H9 (cell line): Measurements from ENCODE around the gene H2BW2. TPM values are rescaled to one million over a fixed set of nuclear protein-coding genes. Genes with fewer than 3 reads are reported as not detected.

Source experiments
- DNase-seq: peaks from one replicate; pipeline ENCODE4 v3.0.0-alpha.2; 2017
- H2AFZ ChIP-seq: one replicate; pipeline ENCODE4 v1.6.1; 2013; ENCODE audit warnings: mild to moderate bottlenecking, low read length, control low read depth, moderate library complexity
- H2AK5ac ChIP-seq: 2 replicates; pipeline ENCODE4 v1.6.1; 2013; ENCODE audit warnings: low read length, control low read depth, mixed read lengths; ENCODE audit not compliant: insufficient read length
- H2BK120ac ChIP-seq: one replicate; pipeline ENCODE4 v1.6.1; 2013; ENCODE audit warnings: low read depth, mild to moderate bottlenecking, low read length, control low read depth, inconsistent platforms; ENCODE audit not compliant: poor library complexity, severe bottlenecking
- H2BK12ac ChIP-seq: 2 replicates; pipeline ENCODE4 v1.6.1; 2013; ENCODE audit warnings: low read length, control low read depth, mixed read lengths, low read depth; ENCODE audit not compliant: insufficient read length
- H2BK15ac ChIP-seq: 2 replicates; pipeline ENCODE4 v1.6.1; 2013; ENCODE audit warnings: low read depth, low read length, control low read depth
- H2BK20ac ChIP-seq: one replicate; pipeline ENCODE4 v1.6.1; 2013; ENCODE audit warnings: low read depth, mild to moderate bottlenecking, low read length, control low read depth, inconsistent platforms; ENCODE audit not compliant: poor library complexity, severe bottlenecking
- H2BK5ac ChIP-seq: 2 replicates; pipeline ENCODE4 v1.6.1; 2013; ENCODE audit warnings: low read length, control low read depth, mixed read lengths; ENCODE audit not compliant: insufficient read length
- H3K14ac ChIP-seq: 2 replicates; pipeline ENCODE4 v1.6.1; 2013; ENCODE audit warnings: low read length, control low read depth; ENCODE audit not compliant: insufficient read depth
- H3K18ac ChIP-seq: 2 replicates; pipeline ENCODE4 v1.6.1; 2013; ENCODE audit warnings: low read depth, mild to moderate bottlenecking, mixed read lengths, low read length, control low read depth; ENCODE audit not compliant: insufficient read length
- H3K23ac ChIP-seq: 2 replicates; pipeline ENCODE4 v1.6.1; 2013; ENCODE audit warnings: low read length, control low read depth, mixed read lengths, low read depth; ENCODE audit not compliant: insufficient read length
- H3K23me2 ChIP-seq: 2 replicates; pipeline ENCODE4 v1.6.1; 2013; ENCODE audit warnings: low read depth, mild to moderate bottlenecking, mixed read lengths, low read length, control low read depth; ENCODE audit not compliant: insufficient read length, poor library complexity, severe bottlenecking
- H3K27ac ChIP-seq: 2 replicates; pipeline ENCODE4 v1.5.1; 2013; ENCODE audit warnings: low read length, control low read depth, mixed read lengths, low read depth; ENCODE audit not compliant: insufficient read length
- H3K27me3 ChIP-seq: 2 replicates; pipeline ENCODE4 v1.6.1; 2013; ENCODE audit warnings: low read length, control low read depth, inconsistent platforms; ENCODE audit not compliant: insufficient read depth
- H3K4ac ChIP-seq: 2 replicates; pipeline ENCODE4 v1.6.1; 2013; ENCODE audit warnings: low read depth, mild to moderate bottlenecking, control low read depth, inconsistent platforms, low read length, moderate library complexity
- H3K4me1 ChIP-seq: 2 replicates; pipeline ENCODE4 v1.6.1; 2013; ENCODE audit warnings: low read length, control low read depth, inconsistent platforms; ENCODE audit not compliant: insufficient read depth
- H3K4me2 ChIP-seq: 2 replicates; pipeline ENCODE4 v1.6.1; 2013; ENCODE audit warnings: low read length, control low read depth, mixed read lengths; ENCODE audit not compliant: insufficient read length, insufficient read depth
- H3K56ac ChIP-seq: 2 replicates; pipeline ENCODE4 v1.6.1; 2013; ENCODE audit warnings: low read depth, mild to moderate bottlenecking, mixed read lengths, low read length, control low read depth; ENCODE audit not compliant: insufficient read length
- H3K79me1 ChIP-seq: 2 replicates; pipeline ENCODE4 v1.6.1; 2013; ENCODE audit warnings: low read depth, mild to moderate bottlenecking, moderate library complexity, low read length, control low read depth, inconsistent platforms; ENCODE audit not compliant: insufficient read depth, poor library complexity, severe bottlenecking
- H3K79me2 ChIP-seq: 2 replicates; pipeline ENCODE4 v1.6.1; 2013; ENCODE audit warnings: low read length, control low read depth, inconsistent platforms; ENCODE audit not compliant: insufficient read depth
- H3K9ac ChIP-seq: 2 replicates; pipeline ENCODE4 v1.6.1; 2013; ENCODE audit warnings: low read length, control low read depth, mixed read lengths; ENCODE audit not compliant: insufficient read length; ENCODE audit errors: extremely low read depth
- H3K9me3 ChIP-seq: one replicate; pipeline ENCODE4 v1.6.1; 2013; ENCODE audit warnings: low read depth, low read length, inconsistent platforms; ENCODE audit not compliant: control insufficient read depth
- H3T11ph ChIP-seq: one replicate; pipeline ENCODE4 v1.6.1; 2013; ENCODE audit warnings: mild to moderate bottlenecking, low read length, control low read depth, inconsistent platforms
- H4K20me1 ChIP-seq: one replicate; pipeline ENCODE4 v1.6.1; 2013; ENCODE audit not compliant: control insufficient read depth, insufficient read length, insufficient read depth
- H4K5ac ChIP-seq: 2 replicates; pipeline ENCODE4 v1.6.1; 2013; ENCODE audit warnings: low read depth, mild to moderate bottlenecking, mixed read lengths, low read length, control low read depth; ENCODE audit not compliant: insufficient read length
- H4K8ac ChIP-seq: replicated peaks from 2 replicates; pipeline ENCODE4 v1.6.1; 2013; ENCODE audit warnings: low read length, control low read depth, mixed read lengths, low read depth; ENCODE audit not compliant: insufficient read length
- H4K91ac ChIP-seq: 2 replicates; pipeline ENCODE4 v1.6.1; 2013; ENCODE audit warnings: low read depth, mild to moderate bottlenecking, moderate library complexity, mixed read lengths, low read length, control low read depth; ENCODE audit not compliant: insufficient read length
- H3K27ac Mint-ChIP-seq, 3 experiments: 2 replicates in 2 of 3; 3 replicates in 1 of 3; pipeline ENCODE4 v1.8.0; 2020 to 2021; ENCODE audit warnings: mixed read lengths in 3 of 3, mild to moderate bottlenecking in 1 of 3, moderate library complexity in 1 of 3
- H3K27me3 Mint-ChIP-seq: 2 replicates; pipeline ENCODE4 v1.8.0; 2021; ENCODE audit warnings: low read depth, mild to moderate bottlenecking, moderate library complexity, mixed read lengths
- H3K36me3 Mint-ChIP-seq, 3 experiments: 2 replicates in 2 of 3; 3 replicates in 1 of 3; pipeline ENCODE4 v1.8.0; 2020 to 2021; ENCODE audit warnings: low read depth in 3 of 3, mixed read lengths in 3 of 3; ENCODE audit not compliant: insufficient read depth in 1 of 3
- H3K4me1 Mint-ChIP-seq, 2 experiments: 2 replicates each; pipeline ENCODE4 v1.8.0; 2020; ENCODE audit warnings: mixed read lengths in 2 of 2
- H3K4me3 Mint-ChIP-seq, 2 experiments: 2 replicates in 1 of 2; 3 replicates in 1 of 2; pipeline ENCODE4 v1.8.0; 2020 to 2021; ENCODE audit warnings: mild to moderate bottlenecking in 2 of 2, mixed read lengths in 2 of 2, moderate library complexity in 1 of 2
- H3K9me3 Mint-ChIP-seq, 2 experiments: 2 replicates in 1 of 2; 3 replicates in 1 of 2; pipeline ENCODE4 v1.8.0; 2020; ENCODE audit warnings: mild to moderate bottlenecking in 2 of 2, mixed read lengths in 2 of 2, moderate library complexity in 1 of 2
- CTCF ChIP-seq: fragments of 200-600 bp; sonication (generic); conservative IDR thresholded peaks from 3 replicates; pipeline ENCODE4 v1.8.0; 2021; ENCODE audit warnings: antibody characterized with exemption, mild to moderate bottlenecking
- WGBS: extraction: QIAGEN DNeasy Blood & Tissue Kit; methylation state at CpG from one replicate; pipeline ENCODE4 v1.1.7; 2013; ENCODE audit warnings: missing lambda C conversion rate, low lambda C conversion rate, mixed read lengths; ENCODE audit not compliant: insufficient read length; ENCODE audit errors: extremely low coverage; 5-methylcytosine and 5-hydroxymethylcytosine counted together
- long read RNA-seq: library from polyadenylated mRNA; unstranded; transcript quantifications from one replicate; pipeline ENCODE4 v2.0.0, GENCODE V29; 2020
- total RNA-seq: library from RNA; stranded (reverse); gene quantifications from 2 replicates; pipeline ENCODE4 v1.2.1, GENCODE V29; 2021

The H2BW2 gene
- not detected in 2 replicates for total RNA-seq
- long read RNA-seq = 0 reads

- H3K4me2 ChIP-seq = no peak within 1 kb of the TSS
- no peaks in the 10 kb centered on the region for H3K79me2 ChIP-seq
- H3K27ac Mint-ChIP-seq = no peak within 1 kb of the TSS
- H4K5ac ChIP-seq = no peak within 1 kb of the TSS
- no peak for TF ChIP-seq CTCF
- no peak within 1 kb of the TSS for H3K18ac ChIP-seq
- no peaks in the 10 kb centered on the region; a peak in 1 of 7 replicates for H3K36me3 Mint-ChIP-seq
- H2BK12ac ChIP-seq = no peak within 1 kb of the TSS
- no peak for DNase-seq
- H3K27me3 ChIP-seq = no peaks in the 10 kb centered on the region
- H2BK120ac ChIP-seq = no peak within 1 kb of the TSS
- H2AFZ ChIP-seq = no peak within 1 kb of the TSS
- no peak within 1 kb of the TSS for H4K8ac ChIP-seq
- no peak within 1 kb of the TSS for H2BK15ac ChIP-seq
- H3K4ac ChIP-seq = no peak within 1 kb of the TSS
- no peak within 1 kb of the TSS for H4K91ac ChIP-seq
- no peak within 1 kb of the TSS for H2BK20ac ChIP-seq
- H4K20me1 ChIP-seq = no peaks in the 10 kb centered on the region
- peaks cover 5 to 8% of the 10 kb centered on the region in 2 experiments for H3K4me1 Mint-ChIP-seq
- H3K56ac ChIP-seq = no peak within 1 kb of the TSS
- H3K23ac ChIP-seq = no peak within 1 kb of the TSS
- H3K79me1 ChIP-seq = no peaks in the 10 kb centered on the region
- no peak within 1 kb of the TSS for H3K4me3 Mint-ChIP-seq
- H2BK5ac ChIP-seq = no peak within 1 kb of the TSS
- no peaks in the 10 kb centered on the region for H3K23me2 ChIP-seq
- H3K27me3 Mint-ChIP-seq = peaks cover 10% of the 10 kb centered on the region
- H3K9me3 ChIP-seq = peaks cover 14% of the 10 kb centered on the region
- H3K27ac ChIP-seq = no peak within 1 kb of the TSS
- no peaks in the 10 kb centered on the region; the same call in 1 of the 2 replicates for H3K4me1 ChIP-seq
- H3K14ac ChIP-seq = no peak within 1 kb of the TSS
- no peak within 1 kb of the TSS for H3K9ac ChIP-seq
- WGBS = no CpG with 5 or more reads among the region's 39 CpGs
- H3K9me3 Mint-ChIP-seq = peaks cover 1 to 81% of the 10 kb centered on the region in 2 experiments; a peak in 2 of 5 replicates
- no peak within 1 kb of the TSS for H3T11ph ChIP-seq
- no peak within 1 kb of the TSS for H2AK5ac ChIP-seq
Measured at GRCh38 chrX:104039689-104040505, at the start of gene H2BW2. Gene H2BW2 (plus strand): TSS chrX:104039956. CDS start chrX:104039995, 39 bp downstream.
